Loucy (cell line): ENCODE measurements around the gene ADAR.
A peak's percentile ranks its signal among the peaks of the same experiment; 100 is the strongest.

Experiments
- H2AFZ ChIP-seq: fragments of 200-600 bp; sonication (generic); 2 replicates; pipeline ENCODE4 v1.6.0; 2016; ENCODE audit warnings: antibody characterized with exemption, mild to moderate bottlenecking, low read length, moderate library complexity
- H3F3A ChIP-seq: fragments of 200-600 bp; 2 replicates; pipeline ENCODE4 v1.6.0; 2016; ENCODE audit warnings: antibody characterized with exemption, low read depth, mild to moderate bottlenecking
- H3K27me3 ChIP-seq: fragments of 200-600 bp; sonication (generic); 2 replicates; pipeline ENCODE4 v1.6.1; 2014; ENCODE audit warnings: low read length, mild to moderate bottlenecking; ENCODE audit not compliant: insufficient read depth, poor library complexity, severe bottlenecking
- H3K36me3 ChIP-seq: fragments of 200-600 bp; sonication (generic); 2 replicates; pipeline ENCODE4 v1.6.1; 2016; ENCODE audit warnings: low read length; ENCODE audit not compliant: insufficient read depth
- H3K4me1 ChIP-seq: fragments of 200-600 bp; sonication (generic); 2 replicates; pipeline ENCODE4 v1.5.1; 2014; ENCODE audit warnings: low read length, mild to moderate bottlenecking; ENCODE audit not compliant: insufficient read depth, poor library complexity, severe bottlenecking
- H3K4me2 ChIP-seq: fragments of 200-600 bp; sonication (generic); 2 replicates; pipeline ENCODE4 v1.6.0; 2014; ENCODE audit warnings: antibody characterized with exemption, low read length, low read depth, mild to moderate bottlenecking; ENCODE audit not compliant: poor library complexity, severe bottlenecking
- H3K4me3 ChIP-seq: fragments of 200-600 bp; sonication (generic); 2 replicates; pipeline ENCODE4 v1.5.1; 2014; ENCODE audit warnings: low read length, mild to moderate bottlenecking, mixed read lengths; ENCODE audit not compliant: poor library complexity, severe bottlenecking
- H3K79me2 ChIP-seq: fragments of 200-600 bp; sonication (generic); 2 replicates; pipeline ENCODE4 v1.6.1; 2014; ENCODE audit warnings: low read length; ENCODE audit not compliant: insufficient read depth
- H3K9ac ChIP-seq: fragments of 200-600 bp; sonication (generic); 2 replicates; pipeline ENCODE4 v1.6.0; 2014; ENCODE audit warnings: mild to moderate bottlenecking, low read depth, low read length, moderate library complexity; ENCODE audit not compliant: poor library complexity, severe bottlenecking
- H3K9me2 ChIP-seq: fragments of 200-600 bp; sonication (generic); replicated peaks from 2 replicates; pipeline ENCODE4 v1.6.1; 2016; ENCODE audit warnings: low read depth, low read length, mixed read lengths
- H3K9me3 ChIP-seq: fragments of 200-600 bp; sonication (generic); 2 replicates; pipeline ENCODE4 v1.6.1; 2014; ENCODE audit warnings: mild to moderate bottlenecking, antibody characterized with exemption, low read length, low read depth; ENCODE audit not compliant: insufficient read depth
- H4K20me1 ChIP-seq: fragments of 200-600 bp; sonication (generic); 2 replicates; pipeline ENCODE4 v1.6.0; 2014; ENCODE audit warnings: antibody characterized with exemption, low read length, mild to moderate bottlenecking; ENCODE audit not compliant: insufficient read depth, poor library complexity, severe bottlenecking
- CTCF ChIP-seq: fragments of 200-600 bp; sonication (generic); conservative IDR thresholded peaks from 2 replicates; pipeline ENCODE4 v1.5.1; 2014; ENCODE audit warnings: mild to moderate bottlenecking, antibody characterized with exemption, low read length
- EZH2phosphoT487 ChIP-seq: fragments of 200-600 bp; IDR thresholded peaks from 2 replicates; pipeline ENCODE4 v1.6.1; 2018; ENCODE audit warnings: antibody characterized with exemption, mild to moderate bottlenecking, moderate library complexity, borderline replicate concordance

ADAR gene

GRCh38 chr1:154559466-154560044, 48.4 kb downstream of the ADAR start:
- H4K20me1 ChIP-seq, result peaks cover 33% of the 10 kb centered on the region
- no peaks in the 10 kb centered on the region for H3K9me2 ChIP-seq
- H3K4me1 ChIP-seq, result peaks cover 36% of the 10 kb centered on the region
- H3K79me2 ChIP-seq, result peaks cover 37% of the 10 kb centered on the region
- peak overlapping the region; percentile 84 for H2AFZ ChIP-seq
- H3K9me3 ChIP-seq, result no peaks in the 10 kb centered on the region
- H3K36me3 ChIP-seq, result peaks cover 11% of the 10 kb centered on the region; the same call in 1 of the 2 replicates
- peak overlapping the region; percentile 87 for H3K9ac ChIP-seq
- H3F3A ChIP-seq, result no peaks in the 10 kb centered on the region
- peak; percentile 98 for TF ChIP-seq CTCF
- TF ChIP-seq EZH2phosphoT487, result no peak
- H3K4me2 ChIP-seq, result peak overlapping the region; percentile 91
- peaks cover 5% of the 10 kb centered on the region for H3K27me3 ChIP-seq
- peak overlapping the region; percentile 80 for H3K4me3 ChIP-seq

- Histone ChIP-seq H3K9me2 (no peaks in the 10 kb centered on the region), H2AFZ (peak overlapping the region; percentile 84), H3K4me3 (peak overlapping the region; percentile 80), H3K27me3 (peaks cover 5% of the 10 kb centered on the region), H4K20me1 (peaks cover 37% of the 10 kb centered on the region), H3K9me3 (no peaks in the 10 kb centered on the region), H3K4me1 (peaks cover 36% of the 10 kb centered on the region), H3F3A (no peaks in the 10 kb centered on the region), H3K36me3 (peaks cover 18% of the 10 kb centered on the region; the same call in 1 of the 2 replicates), H3K9ac (peak overlapping the region; percentile 87), H3K4me2 (peak overlapping the region; percentile 91), H3K79me2 (peaks cover 44% of the 10 kb centered on the region)
- TF ChIP-seq EZH2phosphoT487 (no peak), CTCF (no peak)
Observed at GRCh38 chr1:154558720-154559465, 49.1 kb downstream of the ADAR start.

- H2AFZ ChIP-seq, result peak within 1 kb of the TSS; percentile 84
- no peak for TF ChIP-seq EZH2phosphoT487
- no peak for TF ChIP-seq CTCF
Observed at GRCh38 chr1:154557939-154558719, 49.9 kb downstream of the ADAR start, which contains the start of gene UBE2Q1. Gene UBE2Q1 (minus strand): TSS chr1:154558662. CDS start chr1:154558553, 109 bp downstream.

More at GRCh38 chr1:154557939-154558719, 49.9 kb downstream of the ADAR start, which contains the start of gene UBE2Q1:
- H3K9me3 ChIP-seq, result no peaks in the 10 kb centered on the region
- H3K9me2 ChIP-seq, result no peaks in the 10 kb centered on the region
- H3F3A ChIP-seq, result no peaks in the 10 kb centered on the region
- peaks cover 39% of the 10 kb centered on the region for H3K4me1 ChIP-seq
- H3K27me3 ChIP-seq, result peaks cover 5% of the 10 kb centered on the region
- peaks cover 51% of the 10 kb centered on the region for H3K79me2 ChIP-seq
- H4K20me1 ChIP-seq, result peaks cover 37% of the 10 kb centered on the region
- H3K9ac ChIP-seq, result peak within 1 kb of the TSS; percentile 98
- H3K36me3 ChIP-seq, result peaks cover 25% of the 10 kb centered on the region; the same call in 1 of the 2 replicates
- peak within 1 kb of the TSS; percentile 98 for H3K4me3 ChIP-seq
- H3K4me2 ChIP-seq, result peak within 1 kb of the TSS; percentile 91
